HL-60 (cell line): Measurements from ENCODE around the gene HOXB3.

ENCODE experiments used
- DNase-seq, 2 experiments: peaks; one replicate each; pipeline ENCODE4 v3.0.0-alpha.2; 2010 to 2020; ENCODE audit warnings: low read depth in 1 of 2, low spot score in 1 of 2
- H3K27ac ChIP-seq: fragments of 250-450 bp; sonication (Bioruptor Pico); replicated peaks from 2 replicates; pipeline ENCODE4 v1.5.1; 2020; ENCODE audit warnings: mild to moderate bottlenecking, moderate library complexity
- H3K27me3 ChIP-seq: fragments of 250-450 bp; sonication (Bioruptor Pico); 2 replicates; pipeline ENCODE4 v1.5.1; 2021; ENCODE audit warnings: mild to moderate bottlenecking, moderate library complexity; ENCODE audit not compliant: insufficient read depth, poor library complexity, severe bottlenecking
- H3K4me3 ChIP-seq: replicated peaks from 2 replicates; pipeline ENCODE4 v1.5.1; 2011; ENCODE audit warnings: mild to moderate bottlenecking, control low read depth, low read length; ENCODE audit not compliant: insufficient read depth
- GABPA ChIP-seq: IDR thresholded peaks from 2 replicates; pipeline ENCODE4 v1.6.1; 2012; ENCODE audit warnings: low read depth
- POLR2AphosphoS5 ChIP-seq: IDR thresholded peaks from 2 replicates; pipeline ENCODE4 v1.6.1; 2012; ENCODE audit warnings: low read depth
- SPI1 ChIP-seq: IDR thresholded peaks from 2 replicates; pipeline ENCODE4 v1.6.1; 2012; ENCODE audit warnings: low read depth, mild to moderate bottlenecking, borderline replicate concordance
- TF ChIP-seq, protein P1 (sequence below): IDR thresholded peaks from 2 replicates; pipeline ENCODE4 v1.6.1; 2012; ENCODE audit warnings: low read depth; ENCODE audit not compliant: insufficient replicate concordance
- TF ChIP-seq, protein P2 (sequence below): IDR thresholded peaks from one replicate; pipeline ENCODE4 v1.5.1; 2011; ENCODE audit warnings: low read length, control low read depth, inconsistent platforms; ENCODE audit not compliant: insufficient read depth

HOXB3 gene

DNA sequence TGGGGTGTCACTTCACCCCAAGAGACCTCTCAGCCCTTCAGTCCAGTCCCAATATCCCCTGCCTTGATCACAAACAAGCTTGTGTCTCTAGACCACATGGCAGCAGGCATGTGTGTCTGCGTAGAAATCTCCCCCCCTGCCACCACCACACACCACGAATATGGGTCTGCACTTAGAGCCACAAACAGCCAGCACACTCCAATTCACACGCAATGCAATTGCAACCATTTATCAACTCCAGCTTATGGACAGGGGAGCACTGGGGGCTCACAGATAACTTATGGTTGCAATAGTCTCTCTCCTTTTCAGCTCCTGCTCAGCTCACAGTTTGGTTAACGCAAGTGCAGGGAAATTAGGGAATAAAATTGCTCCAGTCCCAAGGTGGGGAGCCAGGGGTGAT, 33.5 kb upstream of the HOXB3 start:
- no peak overlapping the region for H3K27ac ChIP-seq
- DNase-seq: no peak
- H3K4me3 ChIP-seq: no peak overlapping the region
- TF ChIP-seq, protein P1, sequence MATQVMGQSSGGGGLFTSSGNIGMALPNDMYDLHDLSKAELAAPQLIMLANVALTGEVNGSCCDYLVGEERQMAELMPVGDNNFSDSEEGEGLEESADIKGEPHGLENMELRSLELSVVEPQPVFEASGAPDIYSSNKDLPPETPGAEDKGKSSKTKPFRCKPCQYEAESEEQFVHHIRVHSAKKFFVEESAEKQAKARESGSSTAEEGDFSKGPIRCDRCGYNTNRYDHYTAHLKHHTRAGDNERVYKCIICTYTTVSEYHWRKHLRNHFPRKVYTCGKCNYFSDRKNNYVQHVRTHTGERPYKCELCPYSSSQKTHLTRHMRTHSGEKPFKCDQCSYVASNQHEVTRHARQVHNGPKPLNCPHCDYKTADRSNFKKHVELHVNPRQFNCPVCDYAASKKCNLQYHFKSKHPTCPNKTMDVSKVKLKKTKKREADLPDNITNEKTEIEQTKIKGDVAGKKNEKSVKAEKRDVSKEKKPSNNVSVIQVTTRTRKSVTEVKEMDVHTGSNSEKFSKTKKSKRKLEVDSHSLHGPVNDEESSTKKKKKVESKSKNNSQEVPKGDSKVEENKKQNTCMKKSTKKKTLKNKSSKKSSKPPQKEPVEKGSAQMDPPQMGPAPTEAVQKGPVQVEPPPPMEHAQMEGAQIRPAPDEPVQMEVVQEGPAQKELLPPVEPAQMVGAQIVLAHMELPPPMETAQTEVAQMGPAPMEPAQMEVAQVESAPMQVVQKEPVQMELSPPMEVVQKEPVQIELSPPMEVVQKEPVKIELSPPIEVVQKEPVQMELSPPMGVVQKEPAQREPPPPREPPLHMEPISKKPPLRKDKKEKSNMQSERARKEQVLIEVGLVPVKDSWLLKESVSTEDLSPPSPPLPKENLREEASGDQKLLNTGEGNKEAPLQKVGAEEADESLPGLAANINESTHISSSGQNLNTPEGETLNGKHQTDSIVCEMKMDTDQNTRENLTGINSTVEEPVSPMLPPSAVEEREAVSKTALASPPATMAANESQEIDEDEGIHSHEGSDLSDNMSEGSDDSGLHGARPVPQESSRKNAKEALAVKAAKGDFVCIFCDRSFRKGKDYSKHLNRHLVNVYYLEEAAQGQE: no peak
- TF ChIP-seq SPI1 (no peak), POLR2AphosphoS5 (no peak), GABPA (no peak)
- TF ChIP-seq, protein P2, sequence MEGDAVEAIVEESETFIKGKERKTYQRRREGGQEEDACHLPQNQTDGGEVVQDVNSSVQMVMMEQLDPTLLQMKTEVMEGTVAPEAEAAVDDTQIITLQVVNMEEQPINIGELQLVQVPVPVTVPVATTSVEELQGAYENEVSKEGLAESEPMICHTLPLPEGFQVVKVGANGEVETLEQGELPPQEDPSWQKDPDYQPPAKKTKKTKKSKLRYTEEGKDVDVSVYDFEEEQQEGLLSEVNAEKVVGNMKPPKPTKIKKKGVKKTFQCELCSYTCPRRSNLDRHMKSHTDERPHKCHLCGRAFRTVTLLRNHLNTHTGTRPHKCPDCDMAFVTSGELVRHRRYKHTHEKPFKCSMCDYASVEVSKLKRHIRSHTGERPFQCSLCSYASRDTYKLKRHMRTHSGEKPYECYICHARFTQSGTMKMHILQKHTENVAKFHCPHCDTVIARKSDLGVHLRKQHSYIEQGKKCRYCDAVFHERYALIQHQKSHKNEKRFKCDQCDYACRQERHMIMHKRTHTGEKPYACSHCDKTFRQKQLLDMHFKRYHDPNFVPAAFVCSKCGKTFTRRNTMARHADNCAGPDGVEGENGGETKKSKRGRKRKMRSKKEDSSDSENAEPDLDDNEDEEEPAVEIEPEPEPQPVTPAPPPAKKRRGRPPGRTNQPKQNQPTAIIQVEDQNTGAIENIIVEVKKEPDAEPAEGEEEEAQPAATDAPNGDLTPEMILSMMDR: no peak
- peaks cover 84% of the 10 kb centered on the region for H3K27me3 ChIP-seq

GRCh38 chr17:48622857-48623256, 32.8 kb upstream of the HOXB3 start:
- no peak for DNase-seq
- peaks cover 83% of the 10 kb centered on the region for H3K27me3 ChIP-seq
- TF ChIP-seq, protein P2: no peak
- TF ChIP-seq SPI1 (no peak), GABPA (no peak), POLR2AphosphoS5 (no peak)
- TF ChIP-seq, protein P1: no peak
- H3K4me3 ChIP-seq: no peak overlapping the region
- H3K27ac ChIP-seq: no peak overlapping the region

DNA sequence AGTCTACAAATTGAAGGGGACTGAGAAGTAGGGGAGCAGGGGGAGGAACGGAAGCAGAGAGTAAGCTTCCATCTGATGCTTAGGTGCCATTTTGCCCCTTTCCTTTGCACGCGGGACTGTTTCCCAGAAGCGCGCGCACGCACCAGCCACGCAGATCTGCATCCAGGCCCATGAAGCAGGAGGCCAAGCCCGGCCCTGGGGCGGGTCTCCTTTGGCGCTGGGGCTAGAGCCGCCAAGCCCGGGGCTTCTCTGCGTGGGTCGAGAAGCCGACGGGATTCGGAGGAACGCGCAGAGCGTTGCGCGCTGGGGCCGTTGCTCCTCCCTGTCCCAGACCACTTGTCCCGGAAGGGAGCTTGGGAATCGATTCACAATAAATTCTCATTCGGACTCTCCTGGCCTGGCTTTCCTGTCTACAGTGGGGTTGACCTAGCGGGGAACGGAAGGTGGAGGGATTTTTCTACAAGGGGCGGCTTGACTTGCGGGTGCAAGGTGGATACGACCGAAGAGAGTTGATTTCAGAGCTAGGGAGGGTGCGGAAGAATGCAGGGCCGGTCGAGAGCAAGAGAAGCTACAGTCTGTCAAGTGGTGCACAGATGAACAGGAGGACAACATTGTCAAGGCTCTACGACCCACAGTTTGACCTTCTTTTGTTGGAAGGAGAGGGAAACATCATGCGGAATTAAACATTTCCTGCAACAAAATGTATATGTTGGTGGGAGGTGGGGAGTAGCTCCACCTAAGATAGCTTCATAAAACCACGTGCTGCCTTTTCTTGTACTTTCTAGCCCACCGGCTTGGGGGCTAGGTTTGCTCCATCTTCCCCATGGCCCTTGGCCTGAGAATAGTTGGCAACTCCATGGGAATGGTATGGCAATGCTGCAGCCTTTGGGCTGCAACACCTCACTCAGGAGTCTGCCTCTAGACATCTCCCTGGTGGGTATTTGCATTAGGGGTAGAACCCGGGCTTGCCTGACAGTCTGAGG, 31.7 kb upstream of the HOXB3 start:
- DNase-seq: no peak

More for the DNA sequence above, 31.7 kb upstream of the HOXB3 start:
- Histone ChIP-seq H3K27ac (no peak overlapping the region), H3K27me3 (peaks cover 81% of the 10 kb centered on the region), H3K4me3 (no peak overlapping the region)
- TF ChIP-seq GABPA (no peak), POLR2AphosphoS5 (no peak), SPI1 (no peak)
- TF ChIP-seq, protein P2: no peak
- TF ChIP-seq, protein P1: no peak
